Panc1 (cell line): ENCODE data around the gene DZANK1. TPM values are rescaled to one million over a fixed set of nuclear protein-coding genes. Genes with fewer than 3 reads are reported as not detected.
"Not testable (repeated sequence)": the region's sequence is repeated elsewhere in the genome, so short reads cannot be mapped to it uniquely, and the experiment has no call there.

ENCODE experiments used
- ATAC-seq: fragments of 200-7000 bp; cut with Tn5 transposase; 2 replicates; pipeline ENCODE4 v1.9.1; 2020; ENCODE audit warnings: mild to moderate bottlenecking, moderate library complexity
- BruUV-seq: library from RNA; stranded (reverse); fragments of 400-500 nt; replicated peaks from 2 replicates; lab custom pipeline; 2021; lab: Mats Ljungman, UMichigan
- CTCF ChIA-PET: fragments of 300-600 bp; sonication (Branson Sonifier 250); formaldehyde crosslinking; loops from one replicate; lab custom pipeline; 2022; ENCODE audit warnings: antibody characterized with exemption; lab: Charles Lee
- POLR2A ChIA-PET: fragments of 300-600 bp; sonication (Branson Sonifier 250); formaldehyde crosslinking; loops from one replicate; lab custom pipeline; 2022; ENCODE audit warnings: antibody characterized with exemption; lab: Charles Lee
- DNase-seq: peaks from one replicate; pipeline ENCODE4 v3.0.0-alpha.2; 2010; ENCODE audit warnings: low read depth, low spot score
- H3K27ac ChIP-seq: 2 replicates; pipeline ENCODE4 v1.5.1; 2011; ENCODE audit warnings: mild to moderate bottlenecking, low read length, inconsistent platforms
- H3K27me3 ChIP-seq: fragments of 200-500 bp; sonication (Bioruptor generic); 2 replicates; pipeline ENCODE4 v1.6.0; 2014; ENCODE audit warnings: low read length, inconsistent platforms; ENCODE audit not compliant: control insufficient read depth, insufficient read depth
- H3K36me3 ChIP-seq: fragments of 200-500 bp; sonication (Bioruptor generic); 2 replicates; pipeline ENCODE4 v1.5.1; 2014; ENCODE audit warnings: inconsistent platforms, mild to moderate bottlenecking, low read length, moderate library complexity; ENCODE audit not compliant: control insufficient read depth, insufficient read depth
- H3K4me1 ChIP-seq: 2 replicates; pipeline ENCODE4 v1.5.1; 2011; ENCODE audit warnings: inconsistent platforms, mild to moderate bottlenecking, low read length, moderate library complexity; ENCODE audit not compliant: control insufficient read depth, insufficient read depth
- H3K4me3 ChIP-seq, 2 experiments: 2 replicates each; pipeline ENCODE4 v1.5.1; 2011 to 2012; ENCODE audit warnings: low read depth in 2 of 2, low read length in 2 of 2, mild to moderate bottlenecking in 2 of 2, inconsistent platforms in 1 of 2, moderate library complexity in 1 of 2
- H3K9me3 ChIP-seq: fragments of 200-500 bp; sonication (Bioruptor generic); 2 replicates; pipeline ENCODE4 v1.5.1; 2014; ENCODE audit warnings: low read depth, mild to moderate bottlenecking, inconsistent platforms, low read length, moderate library complexity; ENCODE audit not compliant: control insufficient read depth, insufficient read depth
- CTCF ChIP-seq: fragments of 450-650 bp; IDR thresholded peaks from 2 replicates; pipeline ENCODE4 v1.5.1; 2017; ENCODE audit warnings: mild to moderate bottlenecking
- POLR2AphosphoS5 ChIP-seq: IDR thresholded peaks from 2 replicates; pipeline ENCODE4 v1.6.1; 2012; ENCODE audit warnings: mild to moderate bottlenecking, low read depth, low read length, moderate library complexity
- REST ChIP-seq, 2 experiments: IDR thresholded peaks; 2 replicates each; pipeline ENCODE4 v1.6.1; 2011 to 2012; ENCODE audit warnings: low read depth in 2 of 2, control low read depth in 1 of 2, low read length in 1 of 2, mild to moderate bottlenecking in 1 of 2, moderate library complexity in 1 of 2; ENCODE audit not compliant: insufficient read depth in 1 of 2
- SIN3A ChIP-seq: IDR thresholded peaks from 2 replicates; pipeline ENCODE4 v1.6.1; 2012; ENCODE audit warnings: low read depth, mild to moderate bottlenecking, low read length, moderate library complexity, borderline replicate concordance; ENCODE audit not compliant: insufficient read depth
- TCF7L2 ChIP-seq: IDR thresholded peaks from 2 replicates; pipeline ENCODE4 v1.6.1; 2011; ENCODE audit warnings: mild to moderate bottlenecking, low read depth, low read length, inconsistent platforms
- in situ Hi-C: cut with HindIII; loops from 2 replicates; pipeline ENCODE4 v1.10.0; 2016; ENCODE audit warnings: low sequenced_read_pairs, low pct_unique_long_range_greater_than_20kb
- intact Hi-C: fragments of 100-400 bp; cut with micrococcal nuclease; formaldehyde crosslinking; loops from one replicate; pipeline ENCODE4 v1.10.0; 2022; ENCODE audit not compliant: unreplicated experiment
- total RNA-seq: library from RNA; stranded (reverse); gene quantifications from one replicate; pipeline ENCODE4 v1.2.1, GENCODE V29; 2021; ENCODE audit not compliant: unreplicated experiment

Gene DZANK1
- total RNA-seq, 1 experiment from 2014 or later, result 3.0 TPM

- no peak for DNase-seq
- intact Hi-C loops, result no loop called here
- no TSS peak for BruUV-seq
- no peak overlapping the region for H3K4me3 ChIP-seq
- TF ChIP-seq CTCF, result no peak
- TF ChIP-seq TCF7L2, result no peak
- TF ChIP-seq SIN3A, result no peak
- TF ChIP-seq POLR2AphosphoS5, result no peak
- no peak for TF ChIP-seq REST (IDR thresholded peaks at IDR 0.05; ENCODE audit: insufficient read depth in 1 of 2, low read depth in 2 of 2, low read length in 1 of 2)
- H3K36me3 ChIP-seq, result no peaks in the 10 kb centered on the region
- H3K4me1 ChIP-seq, result no peaks in the 10 kb centered on the region
- CTCF ChIA-PET, result no interaction called here
- H3K9me3 ChIP-seq, result no peaks in the 10 kb centered on the region
- POLR2A ChIA-PET, result no interaction called here
- in situ Hi-C loops, result no loop called here
- no peaks in the 10 kb centered on the region for H3K27me3 ChIP-seq
- no peak for ATAC-seq
- H3K27ac ChIP-seq, result no peak overlapping the region
Measured at GRCh38 chr20:18400460-18400859, 66.4 kb downstream of the DZANK1 start.

GRCh38 chr20:18398713-18399112 lies 68.1 kb downstream of the DZANK1 start:
- H3K36me3 ChIP-seq, H3K27me3 ChIP-seq, POLR2A ChIA-PET, ATAC-seq, CTCF ChIA-PET, BruUV-seq, in situ Hi-C loops, intact Hi-C loops, H3K9me3 ChIP-seq, H3K27ac ChIP-seq, H3K4me1 ChIP-seq, H3K4me3 ChIP-seq, DNase-seq: not testable (repeated sequence)

GRCh38 chr20:18397030-18397429 lies 69.8 kb downstream of the DZANK1 start:
- Histone ChIP-seq H3K4me3 (no peak overlapping the region), H3K36me3 (no peaks in the 10 kb centered on the region), H3K9me3 (no peaks in the 10 kb centered on the region), H3K27ac (no peak overlapping the region), H3K27me3 (no peaks in the 10 kb centered on the region), H3K4me1 (no peaks in the 10 kb centered on the region)
- POLR2A ChIA-PET, result no interaction called here
- DNase-seq (no peak), ATAC-seq (no peak)
- in situ Hi-C loops, result no loop called here
- no TSS peak for BruUV-seq
- CTCF ChIA-PET, result no interaction called here
- intact Hi-C loops, result no loop called here
- TF ChIP-seq TCF7L2, result no peak
- no peak for TF ChIP-seq REST (IDR thresholded peaks at IDR 0.05; ENCODE audit: insufficient read depth in 1 of 2, low read depth in 2 of 2, low read length in 1 of 2)
- TF ChIP-seq SIN3A, result no peak
- no peak for TF ChIP-seq CTCF
- no peak for TF ChIP-seq POLR2AphosphoS5
